Measurements from ENCODE around the gene TUBB. TPM values are rescaled to one million over a fixed set of nuclear protein-coding genes. Genes with fewer than 3 reads are reported as not detected.

The TUBB gene
- total RNA-seq, 2 experiments from 2014 or later, result 1,549 to 1,571 TPM

DNA sequence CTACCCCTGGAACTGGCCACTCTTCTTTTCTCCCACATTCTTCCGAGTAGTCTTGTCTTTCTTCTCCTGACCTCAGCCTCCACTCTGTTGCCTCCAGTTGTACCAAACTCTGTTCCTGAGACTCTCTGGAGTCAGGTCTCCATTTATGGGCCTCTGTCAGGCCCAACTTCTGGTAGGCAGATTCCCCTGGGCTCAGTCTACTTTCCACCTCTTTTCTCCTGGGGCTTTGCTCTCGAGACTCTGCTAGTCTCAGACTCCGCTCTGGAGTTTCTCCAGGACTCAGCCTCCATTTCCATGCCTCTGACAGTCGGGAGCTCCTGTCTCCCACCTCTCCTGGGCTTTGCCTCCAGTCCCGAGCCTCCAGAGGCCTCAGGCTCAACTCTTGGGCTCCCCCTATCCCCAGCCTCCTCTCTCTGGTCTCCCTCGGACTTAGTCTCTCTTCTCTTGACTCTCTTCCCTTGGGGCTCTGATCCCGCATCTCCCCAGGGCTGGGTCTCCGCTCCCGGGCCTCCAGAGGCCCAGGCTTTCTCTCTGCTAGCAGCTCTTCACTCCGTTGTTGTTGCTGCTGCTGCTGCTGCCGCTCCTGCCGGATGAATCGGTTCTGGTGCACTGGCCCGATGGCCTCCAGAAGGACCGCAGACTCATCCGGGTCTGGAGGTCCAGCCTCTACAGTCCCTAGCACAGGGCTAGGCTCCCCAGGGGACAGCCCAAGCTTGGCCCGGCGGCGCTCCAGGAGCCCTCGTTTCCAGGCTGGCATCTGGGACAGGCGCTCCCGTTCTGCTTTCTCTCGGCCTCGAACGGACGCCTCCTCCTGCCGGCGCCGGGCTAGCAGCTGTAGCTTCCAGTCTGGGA, 34.8 kb upstream of the TUBB start:
- POLR2A ChIA-PET, result interaction anchor here (0.9 to 1.7 kb wide), 4 partner anchors 32 to 72 kb away, joined by 3 to 7 read pairs (median 4); partner anchors contain the start of gene MDC1
- CTCF ChIA-PET, result interaction anchor here (1.0 to 6.2 kb wide), 5 partner anchors 32 to 204 kb away, joined by 3 to 49 read pairs (median 3); partner anchors contain the start of genes MDC1, MRPS18B, PPP1R10 and TUBB

DNA sequence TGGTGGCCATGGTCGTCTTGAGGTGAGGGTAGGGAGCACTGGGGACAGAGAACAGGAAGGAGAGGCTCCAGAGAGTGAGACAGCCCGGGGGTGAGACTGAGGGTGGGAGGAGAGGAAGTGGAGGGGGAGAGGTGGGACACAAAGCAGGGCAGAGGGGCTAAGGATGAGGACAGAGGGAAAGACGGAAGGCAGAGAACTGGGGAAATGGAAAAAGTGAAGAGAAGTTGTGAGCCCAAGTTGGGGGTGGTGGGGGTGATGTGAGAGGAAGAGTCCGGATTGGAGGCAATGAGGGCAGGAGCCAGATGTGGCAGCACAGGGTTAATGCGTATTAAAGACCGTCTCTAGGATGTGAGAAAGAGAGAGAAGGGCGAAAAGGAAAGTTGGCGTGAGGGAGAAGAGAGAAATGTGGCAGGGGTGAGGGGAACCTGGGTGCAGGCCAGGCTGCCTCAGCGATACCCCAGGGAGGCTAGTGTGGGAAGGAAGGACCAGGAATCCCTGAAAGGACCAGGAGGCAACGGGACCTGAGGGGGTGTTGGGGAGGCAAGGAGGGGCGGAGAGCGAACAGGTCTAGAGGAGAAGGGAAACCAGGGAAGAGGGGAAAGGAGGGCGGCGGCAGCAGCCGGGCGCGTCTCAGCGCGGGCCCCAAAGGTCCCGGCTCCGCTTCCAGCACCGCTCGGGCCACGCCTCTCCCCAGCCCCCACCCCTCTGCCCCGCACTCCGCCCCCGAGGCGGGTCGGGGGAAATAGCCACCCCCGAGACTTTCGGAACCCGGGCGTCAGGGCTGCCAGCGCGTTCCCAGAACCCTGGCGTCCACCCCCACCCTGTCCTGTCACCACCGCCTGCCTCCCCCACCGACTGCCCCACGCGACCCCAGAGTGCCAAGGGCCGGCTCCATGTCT, 33.9 kb upstream of the TUBB start, which contains the start of gene PPP1R18:
Gene PPP1R18, minus strand, starts transcription at position 637 of the 899 bp plus-strand sequence. Its CDS starts 627 bp downstream, at position 10.
- POLR2A ChIA-PET, result interaction anchor here (0.9 to 1.7 kb wide), 3 partner anchors 31 to 73 kb away, joined by 3 to 7 read pairs (median 4); partner anchors contain the start of gene MDC1
- CTCF ChIA-PET, result interaction anchor here (1.3 to 6.2 kb wide), 4 partner anchors 36 to 204 kb away, joined by 3 to 49 read pairs (median 4); partner anchors contain the start of genes MRPS18B, PPP1R10 and TUBB

DNA sequence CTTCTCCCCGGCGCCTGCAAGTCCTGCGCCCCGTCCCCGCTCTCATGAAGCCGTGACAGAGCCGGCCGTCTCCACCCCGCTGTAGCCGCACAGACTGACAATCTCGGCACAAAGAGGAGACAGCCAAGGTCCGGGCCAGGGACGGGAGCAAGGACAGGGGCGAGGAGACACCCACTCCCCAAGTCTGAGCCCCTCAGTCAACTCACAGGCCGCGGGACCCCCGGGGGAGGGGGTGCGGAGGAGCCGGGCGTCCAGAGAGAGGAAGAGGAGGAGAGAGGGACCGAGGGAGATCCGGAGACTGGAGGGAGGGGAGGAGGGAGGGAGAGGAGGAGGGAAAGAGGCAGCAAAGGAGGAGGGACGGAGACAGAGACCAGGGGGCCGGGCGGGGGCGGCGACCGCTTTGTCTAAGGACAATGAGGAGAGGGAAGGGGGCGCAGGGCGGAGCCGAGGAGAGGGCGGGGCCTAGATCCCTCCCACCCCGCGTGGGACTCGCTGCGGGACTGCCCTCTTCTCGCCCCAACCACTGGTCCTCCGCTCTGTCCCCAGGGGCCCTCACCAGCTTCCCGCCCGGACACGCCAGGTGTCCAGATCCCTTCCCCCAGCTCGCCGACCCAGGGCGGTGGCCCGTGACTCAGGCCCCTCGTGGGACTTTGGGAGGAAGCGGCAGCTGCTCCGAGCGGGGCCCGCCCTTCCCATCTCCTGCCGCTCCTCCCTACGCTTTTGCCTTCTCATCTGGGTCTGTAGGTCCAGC, 33.1 kb upstream of the TUBB start:
- ChIA-PET POLR2A (interaction anchor here (0.6 to 1.3 kb wide), 7 partner anchors 8 to 76 kb away, joined by 3 to 6 read pairs (median 3); partner anchors contain the start of gene MDC1), CTCF (interaction anchor here (1.0 to 3.8 kb wide), 5 partner anchors 8 to 57 kb away, joined by 3 to 22 read pairs (median 8); partner anchors contain the start of genes IER3 and MDC1)

DNA sequence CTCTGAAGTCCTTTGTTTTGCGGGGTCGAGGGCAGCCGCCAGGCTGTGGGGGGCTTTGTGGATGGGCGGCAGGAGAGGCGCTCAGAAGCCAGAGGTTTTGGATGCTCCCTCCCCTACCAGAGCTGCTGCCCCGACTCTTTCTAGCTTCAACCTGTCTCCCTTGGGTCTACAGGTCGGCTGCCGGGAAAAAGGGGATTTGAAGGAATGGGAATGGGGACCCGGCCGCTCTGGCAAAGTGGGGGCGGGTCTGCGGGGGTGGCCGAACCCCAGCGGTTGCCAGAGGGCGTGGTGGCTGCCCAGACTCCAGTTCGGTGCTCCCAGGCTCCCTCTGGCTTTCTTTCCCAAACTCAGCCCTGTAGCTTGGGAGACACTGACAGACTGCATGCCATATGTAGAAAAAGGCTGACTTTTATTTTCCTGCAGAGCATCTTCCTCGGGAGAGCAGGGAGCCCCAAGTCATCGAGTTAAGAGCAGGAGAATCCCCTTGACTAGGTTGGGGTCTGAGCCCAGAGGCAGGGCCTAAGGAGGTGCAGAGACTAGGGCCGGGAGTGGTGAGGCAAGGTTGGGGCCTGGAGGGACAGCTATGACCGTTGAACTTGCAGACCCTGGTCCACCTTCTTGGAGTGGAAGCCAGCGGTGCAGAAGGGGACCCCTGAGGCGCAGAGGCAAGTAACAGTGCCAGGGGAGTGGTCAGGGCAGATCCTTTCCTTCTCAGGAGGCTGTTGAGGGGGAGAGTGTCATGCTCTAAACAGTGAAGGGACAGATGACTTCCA, 32.3 kb upstream of the TUBB start:
- ChIA-PET CTCF (interaction anchor here (0.7 to 3.8 kb wide), 7 partner anchors 9 to 57 kb away, joined by 3 to 22 read pairs (median 3); partner anchors contain the start of genes IER3 and MDC1), POLR2A (interaction anchor here (0.5 to 1.3 kb wide), 10 partner anchors 8 to 75 kb away, joined by 3 to 7 read pairs (median 3); partner anchors contain the start of genes DHX16 and MDC1)

DNA sequence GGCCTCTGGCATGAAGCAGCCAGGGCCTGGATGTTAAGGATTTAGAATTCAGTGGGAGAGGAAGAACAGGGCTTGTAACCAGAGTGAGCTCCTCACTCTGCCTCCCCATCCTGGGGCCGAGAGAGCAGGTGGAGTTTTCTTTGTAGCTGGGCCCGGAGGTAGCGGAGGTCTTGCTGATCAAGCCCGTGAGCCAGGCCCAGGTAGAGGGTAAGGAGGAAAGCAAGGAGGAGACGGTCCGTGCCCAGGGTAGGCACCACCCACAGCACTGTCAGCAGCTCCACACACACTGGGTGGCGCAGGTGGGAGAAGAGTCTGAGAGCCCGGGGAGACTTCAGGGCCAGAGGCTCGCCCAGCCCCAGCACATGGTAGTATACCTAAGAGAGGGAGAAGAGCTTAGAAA, 31.6 kb upstream of the TUBB start:
- ChIA-PET CTCF (interaction anchor here (0.7 to 3.8 kb wide), 5 partner anchors 10 to 43 kb away, joined by 3 to 22 read pairs (median 8); partner anchors contain the start of gene MDC1), POLR2A (interaction anchor here (1.1 to 1.2 kb wide), 3 partner anchors 8 to 33 kb away, joined by 3 to 7 read pairs (median 3); partner anchors contain the start of gene DHX16)

DNA sequence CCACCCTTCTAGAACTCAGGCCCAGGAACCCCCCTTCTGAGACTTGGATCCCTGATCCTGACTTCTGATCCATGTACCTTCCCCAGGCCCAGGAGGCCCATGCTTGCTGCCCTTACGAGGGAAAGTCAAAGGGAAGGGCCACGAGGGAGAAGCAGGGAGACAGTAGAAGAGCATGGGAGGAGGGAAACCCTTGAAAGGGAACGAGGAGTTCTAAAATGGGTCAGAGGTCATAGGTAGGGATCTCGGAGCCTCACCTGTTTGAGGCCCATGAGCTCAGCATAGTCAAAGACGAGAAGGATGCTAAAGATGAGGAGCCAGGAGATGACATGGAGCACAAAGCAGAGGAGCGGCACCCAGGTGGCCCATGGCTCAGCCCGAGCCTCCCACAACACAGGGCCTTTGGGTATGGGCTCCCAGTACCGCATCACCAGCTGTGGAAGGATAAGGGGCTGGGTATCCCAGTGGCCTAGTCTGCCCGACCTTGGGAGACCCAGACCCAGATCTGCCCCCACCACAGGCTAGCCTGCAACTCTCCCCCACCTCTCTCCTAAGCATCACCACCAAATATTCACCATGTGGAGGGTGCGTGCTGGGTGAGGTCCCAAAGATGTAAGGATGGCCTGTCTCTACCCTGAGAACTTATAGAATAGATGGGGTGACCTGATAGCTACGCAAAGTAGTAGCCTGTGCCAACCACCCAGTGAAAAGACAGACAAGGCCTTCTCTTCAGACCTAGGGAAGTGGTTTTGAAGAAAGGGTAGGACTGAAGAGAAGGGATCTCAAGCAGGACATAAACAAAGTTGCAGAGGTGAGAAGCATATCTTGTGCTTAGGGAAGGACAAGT, 30.9 kb upstream of the TUBB start:
- ChIA-PET CTCF (interaction anchor here (1.6 to 3.8 kb wide), 4 partner anchors 10 to 42 kb away, joined by 3 to 22 read pairs (median 10); partner anchors contain the start of gene MDC1), POLR2A (interaction anchor here (1.1 to 1.2 kb wide), 2 partner anchors 9 to 33 kb away, joined by 5 to 7 read pairs; no protein-coding TSS in a partner anchor)

DNA sequence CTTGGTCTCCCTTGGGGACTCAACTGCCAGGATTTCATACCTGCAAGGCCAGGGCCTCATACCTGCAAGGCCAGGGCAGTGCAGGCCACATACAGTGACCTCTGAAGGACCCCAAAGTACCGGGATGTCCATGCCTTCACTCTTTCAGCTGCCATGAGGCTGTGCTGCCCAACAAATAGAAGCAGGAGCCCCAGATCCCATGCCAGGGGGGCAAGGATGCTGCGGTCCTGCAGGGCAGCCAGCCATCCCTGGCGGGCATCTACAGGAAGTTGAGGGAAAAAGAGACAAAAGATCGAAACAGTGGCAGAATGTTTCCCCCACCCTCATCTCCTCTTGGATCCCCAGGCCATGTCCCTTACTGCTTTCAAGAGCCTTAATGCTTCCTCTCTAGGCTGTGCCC, 30.2 kb upstream of the TUBB start:
- CTCF ChIA-PET, result interaction anchor here (1.0 to 3.8 kb wide), 2 partner anchors 11 to 28 kb away, joined by 3 to 22 read pairs; partner anchors contain the start of gene MDC1
- POLR2A ChIA-PET, result interaction anchor here (1.2 kb wide), 1 partner anchor 32 kb away, joined by 5 read pairs; no protein-coding TSS in a partner anchor

DNA sequence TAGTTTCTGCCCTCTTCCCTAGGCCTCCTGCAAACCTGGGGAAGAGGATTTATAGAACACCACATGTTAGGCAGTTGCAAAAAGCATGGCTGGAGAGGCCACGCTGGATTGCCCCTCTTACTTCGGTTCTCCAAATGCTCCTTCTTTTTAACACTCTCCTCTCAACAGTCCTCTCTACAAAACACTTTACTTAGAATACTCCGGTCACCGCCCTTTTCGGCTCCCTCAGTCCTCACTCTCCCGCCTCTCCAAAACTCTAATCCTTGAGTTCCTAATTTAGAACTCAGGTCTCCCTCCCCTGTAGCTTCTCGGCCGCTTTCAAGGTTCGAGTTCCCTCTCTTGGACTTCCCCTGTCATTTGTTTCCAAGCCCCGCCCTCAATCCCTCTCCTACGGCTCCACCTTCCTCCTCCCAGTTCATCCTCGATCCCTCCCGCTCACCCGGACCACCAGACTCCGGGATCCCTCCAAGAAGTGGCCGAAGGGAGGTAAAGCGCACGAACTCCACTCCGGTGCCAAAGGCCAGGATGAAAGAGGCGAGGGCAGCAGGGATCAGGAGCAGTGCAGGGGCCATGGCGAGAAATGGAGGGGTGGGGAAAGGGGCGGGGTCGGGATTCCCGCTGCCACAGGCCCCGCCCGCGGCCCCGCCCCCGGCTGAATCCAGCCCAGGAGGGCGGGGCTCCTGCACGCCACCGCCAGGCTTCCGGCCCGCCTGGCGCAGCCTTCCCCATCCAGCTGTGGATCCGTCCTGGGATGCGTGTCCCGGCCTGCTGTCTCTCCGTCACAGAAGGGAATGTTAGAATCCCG, 29.5 kb upstream of the TUBB start, which contains the start of gene NRM:
Gene NRM, minus strand, starts transcription at position 582 of the 805 bp plus-strand sequence. Its CDS starts 10 bp downstream, at position 572.
- ChIA-PET CTCF (interaction anchor here (0.6 to 3.8 kb wide), 4 partner anchors 11 to 104 kb away, joined by 3 to 22 read pairs (median 3); partner anchors contain the start of gene MDC1), POLR2A (interaction anchor here (0.7 to 1.4 kb wide), 3 partner anchors 12 to 32 kb away, joined by 3 to 5 read pairs (median 5); partner anchors contain the start of gene MDC1)

DNA sequence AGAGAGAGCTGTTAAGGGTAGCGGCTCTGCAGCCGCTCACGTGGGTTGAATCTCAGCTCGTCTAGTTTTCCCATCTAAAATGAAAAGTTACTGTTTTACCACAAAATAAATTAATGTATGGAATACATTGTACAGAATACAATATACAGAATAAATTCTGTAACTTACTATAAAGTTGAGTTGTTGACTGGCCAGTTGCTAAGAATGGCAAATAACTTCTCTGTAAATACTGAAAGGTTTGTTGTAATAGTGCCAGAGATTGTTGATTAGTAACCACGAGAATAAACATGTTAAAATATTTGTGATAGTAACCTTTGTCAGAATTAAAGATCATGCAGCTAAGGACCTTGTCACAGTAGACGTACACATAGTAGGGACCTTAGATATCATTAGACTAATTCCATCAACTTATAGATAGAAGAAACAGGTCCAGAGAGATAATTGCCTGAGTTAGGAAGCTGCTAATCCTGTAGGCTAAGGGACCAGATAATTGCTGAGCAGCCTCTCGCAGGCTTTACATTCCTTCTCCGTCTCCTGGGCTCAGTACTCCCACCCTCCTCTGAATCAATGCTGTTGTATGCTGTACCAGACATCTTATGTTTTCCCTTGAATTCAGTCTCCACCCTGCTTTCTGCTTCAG, 28.8 kb upstream of the TUBB start:
- POLR2A ChIA-PET, result interaction anchor here (0.7 to 1.4 kb wide), 2 partner anchors 12 to 26 kb away, joined by 3 to 5 read pairs; partner anchors contain the start of gene MDC1
- CTCF ChIA-PET, result interaction anchor here (0.6 to 1.2 kb wide), 3 partner anchors 14 to 104 kb away, joined by 3 read pairs; no protein-coding TSS in a partner anchor

DNA sequence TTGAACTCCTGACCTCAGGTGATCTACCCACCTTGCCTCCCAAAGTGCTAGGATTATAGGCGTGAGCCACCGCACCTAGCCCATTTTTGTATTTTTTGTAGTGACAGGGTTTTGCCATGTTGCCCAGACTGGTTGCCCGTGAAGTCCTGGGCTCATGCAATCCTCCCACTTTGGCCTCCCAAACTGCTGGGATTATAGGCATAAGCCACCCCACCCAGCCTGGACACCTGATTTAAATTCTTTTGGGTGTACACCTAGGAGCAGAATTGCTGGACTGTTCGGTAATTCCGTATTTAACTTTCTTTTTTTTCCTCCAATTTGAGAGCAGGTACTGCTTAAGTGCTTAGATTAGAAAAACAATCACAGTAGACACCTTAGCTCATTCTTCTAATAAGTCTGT, 23.7 kb upstream of the TUBB start:
- POLR2A ChIA-PET, result interaction anchor here (0.7 kb wide), 1 partner anchor 9 kb away, joined by 4 read pairs; no protein-coding TSS in a partner anchor
- CTCF ChIA-PET, result no interaction called here

DNA sequence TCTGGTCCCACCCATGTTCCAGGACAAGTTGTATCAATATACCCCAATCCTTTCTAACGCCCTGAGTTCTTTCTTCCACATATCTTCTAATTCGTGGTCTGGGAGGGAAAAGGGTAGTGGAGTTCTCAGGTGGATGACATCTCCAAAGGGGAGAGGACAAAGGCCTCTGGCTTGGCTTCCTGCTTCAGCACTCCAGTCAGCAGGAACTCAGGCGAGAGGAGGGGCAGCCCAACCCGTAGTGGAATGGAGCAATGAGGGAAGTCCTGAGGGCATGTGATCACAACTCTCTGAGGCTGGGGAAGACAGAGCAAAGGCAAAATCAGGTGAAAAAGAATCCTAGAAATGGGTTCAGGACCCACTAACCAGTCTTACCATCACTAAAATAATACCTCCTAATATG, 19.8 kb upstream of the TUBB start:
- CTCF ChIA-PET, result no interaction called here
- POLR2A ChIA-PET, result no interaction called here

DNA sequence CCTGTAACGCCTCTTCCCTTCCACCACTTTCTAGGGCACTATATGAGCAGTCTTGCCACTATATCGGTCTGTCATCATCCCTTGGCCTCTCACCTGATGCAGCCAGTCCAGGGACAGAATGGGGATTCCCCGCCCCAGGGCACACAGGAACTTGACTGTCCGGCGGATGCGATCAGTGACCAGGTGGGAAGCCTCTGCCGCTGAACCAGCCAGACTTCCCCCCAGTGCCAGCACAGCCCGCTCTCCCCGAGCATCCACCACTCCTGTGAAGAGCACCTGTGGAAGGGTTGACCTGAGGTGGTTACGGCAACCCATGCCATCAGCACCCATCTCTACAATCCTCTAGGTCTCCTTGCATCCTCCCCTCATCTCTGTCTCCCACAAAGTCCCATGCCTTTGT, 17.1 kb upstream of the TUBB start:
- CTCF ChIA-PET, result no interaction called here
- POLR2A ChIA-PET, result interaction anchor here (0.6 kb wide), 1 partner anchor 28 kb away, joined by 6 read pairs; no protein-coding TSS in a partner anchor

DNA sequence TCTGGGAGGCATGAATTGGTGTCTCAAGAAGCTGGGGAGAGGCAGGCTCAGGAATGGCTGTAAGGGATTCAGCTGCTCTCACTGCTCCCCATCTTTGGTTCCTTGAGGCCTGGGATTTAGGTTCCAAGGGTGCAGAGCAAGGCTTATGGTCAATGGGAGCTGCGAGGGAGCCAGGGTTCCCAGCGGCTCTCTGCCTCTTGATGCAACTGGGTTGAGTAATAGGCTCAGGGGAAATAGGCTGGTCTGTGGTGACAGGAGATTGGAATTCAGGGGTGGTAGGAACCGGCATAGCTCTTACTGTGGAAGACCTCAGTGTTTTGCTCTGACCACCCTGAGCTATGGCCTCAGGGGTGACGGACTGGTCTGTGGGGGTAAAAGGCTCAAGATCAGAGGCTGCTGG, 16.3 kb upstream of the TUBB start:
- POLR2A ChIA-PET, result interaction anchor here (0.6 kb wide), 1 partner anchor 27 kb away, joined by 6 read pairs; no protein-coding TSS in a partner anchor
- CTCF ChIA-PET, result interaction anchor here (1.1 kb wide), 1 partner anchor 118 kb away, joined by 3 read pairs; no protein-coding TSS in a partner anchor

DNA sequence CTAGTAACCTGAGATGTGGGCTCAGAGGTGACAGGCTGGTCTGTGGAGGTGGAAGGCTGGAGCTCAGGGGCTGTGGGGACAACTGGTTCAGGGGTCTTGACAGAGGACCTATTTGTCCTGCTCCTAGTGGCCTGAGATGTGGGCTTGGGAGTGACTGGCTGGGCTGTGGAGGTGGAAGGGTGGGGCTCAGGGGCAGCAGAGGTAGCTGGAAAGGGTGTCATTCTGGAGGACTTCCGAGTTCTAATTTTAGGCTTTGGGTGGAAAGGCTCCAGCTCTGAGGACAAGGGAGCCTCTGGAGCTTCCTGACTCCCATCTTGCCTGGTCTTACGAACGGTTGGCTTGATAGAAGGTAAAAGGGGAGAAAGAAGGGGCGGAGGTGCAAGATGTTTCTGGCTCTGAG, 14.5 kb upstream of the TUBB start:
- ChIA-PET POLR2A (no interaction called here), CTCF (interaction anchor here (1.2 kb wide), 1 partner anchor 14 kb away, joined by 3 read pairs; no protein-coding TSS in a partner anchor)

Measured in activated CD8-positive, alpha-beta memory T cell treated with anti-CD3 and anti-CD28 coated beads for 36 hours (primary cell).